Naive thymus-derived CD8-positive, alpha-beta T cell (primary cell): ENCODE measurements around the gene CCR5. TPM values are rescaled to one million over a fixed set of nuclear protein-coding genes. Genes with fewer than 3 reads are reported as not detected.
"Not testable (repeated sequence)": the region's sequence is repeated elsewhere in the genome, so short reads cannot be mapped to it uniquely, and the experiment has no call there.

Source experiments
- ATAC-seq, 2 donors: fragments of 150-1000 bp; cut with Tn5 transposase in 1 of 2; sonication (Bioruptor Pico), chemical (Tn5 transposase) in 1 of 2; 1 replicate in 1 of 2; 2 replicates in 1 of 2; pipeline ENCODE4 v1.10.0; 2021; ENCODE audit warnings: mild to moderate bottlenecking in 2 of 2, moderate library complexity in 2 of 2
- POLR2A ChIA-PET: fragments of 350-600 bp; sonication (Branson Sonifier 250); formaldehyde crosslinking; loops from one replicate; lab custom pipeline; 2021; ENCODE audit warnings: antibody characterized with exemption; lab: Charles Lee
- DNase-seq, 10 donors: peaks; one replicate each; pipeline versions ENCODE4 v3.0.0 to v3.0.0-alpha.2; 2020 to 2022
- H3K27ac Mint-ChIP-seq, 10 donors: one replicate each; pipeline ENCODE4 v1.8.0; 2020 to 2022; ENCODE audit warnings: mild to moderate bottlenecking in 10 of 10, mixed read lengths in 10 of 10, moderate library complexity in 4 of 10, inconsistent platforms in 1 of 10
- H3K27me3 Mint-ChIP-seq, 5 donors: one replicate each; pipeline ENCODE4 v1.8.0; 2021 to 2022; ENCODE audit warnings: mixed read lengths in 5 of 5
- H3K36me3 Mint-ChIP-seq, 3 donors: one replicate each; pipeline ENCODE4 v1.8.0; 2020 to 2022; ENCODE audit warnings: mixed read lengths in 3 of 3, mild to moderate bottlenecking in 2 of 3, inconsistent platforms in 1 of 3
- H3K4me1 Mint-ChIP-seq, 4 donors: one replicate each; pipeline ENCODE4 v1.8.0; 2021 to 2022; ENCODE audit warnings: mixed read lengths in 4 of 4
- H3K4me3 Mint-ChIP-seq, 10 donors: one replicate each; pipeline ENCODE4 v1.8.0; 2020 to 2022; ENCODE audit warnings: mild to moderate bottlenecking in 10 of 10, mixed read lengths in 10 of 10, moderate library complexity in 6 of 10, inconsistent platforms in 1 of 10
- H3K9me3 Mint-ChIP-seq, 9 donors: one replicate each; pipeline ENCODE4 v1.8.0; 2020 to 2022; ENCODE audit warnings: mixed read lengths in 9 of 9, mild to moderate bottlenecking in 3 of 9, inconsistent platforms in 1 of 9, moderate library complexity in 1 of 9
- polyA plus RNA-seq, 3 donors: library from polyadenylated mRNA; unstranded; fragments of 300-500 nt; fragmentation: Illumina TruSeq; gene quantifications; one replicate each; pipeline ENCODE4 v1.2.3, GENCODE V29; 2021
- total RNA-seq, 8 experiments: library from RNA in 2 of 8; stranded (reverse) in 2 of 8; gene quantifications; one replicate each; pipeline ENCODE4 v1.2.3 and lab custom pipeline; 2021 to 2026

CCR5 gene
- under 1 TPM; 0.23 to 0.47 TPM for total RNA-seq
- polyA plus RNA-seq = 1 to 10 TPM in 1 of 3 donors, under 1 TPM in 1, not detected in 1; 0.27 to 4.5 TPM
- 0 to 0.14 (median 0.04) reads per million in 6 experiments for total RNA-seq (lab: John Stamatoyannopoulos, UW)

DNA sequence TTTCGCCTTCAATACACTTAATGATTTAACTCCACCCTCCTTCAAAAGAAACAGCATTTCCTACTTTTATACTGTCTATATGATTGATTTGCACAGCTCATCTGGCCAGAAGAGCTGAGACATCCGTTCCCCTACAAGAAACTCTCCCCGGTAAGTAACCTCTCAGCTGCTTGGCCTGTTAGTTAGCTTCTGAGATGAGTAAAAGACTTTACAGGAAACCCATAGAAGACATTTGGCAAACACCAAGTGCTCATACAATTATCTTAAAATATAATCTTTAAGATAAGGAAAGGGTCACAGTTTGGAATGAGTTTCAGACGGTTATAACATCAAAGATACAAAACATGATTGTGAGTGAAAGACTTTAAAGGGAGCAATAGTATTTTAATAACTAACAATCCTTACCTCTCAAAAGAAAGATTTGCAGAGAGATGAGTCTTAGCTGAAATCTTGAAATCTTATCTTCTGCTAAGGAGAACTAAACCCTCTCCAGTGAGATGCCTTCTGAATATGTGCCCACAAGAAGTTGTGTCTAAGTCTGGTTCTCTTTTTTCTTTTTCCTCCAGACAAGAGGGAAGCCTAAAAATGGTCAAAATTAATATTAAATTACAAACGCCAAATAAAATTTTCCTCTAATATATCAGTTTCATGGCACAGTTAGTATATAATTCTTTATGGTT lies at the start of gene CCR5:
Gene CCR5 (plus strand): TSS at position 108 of the 680 bp plus-strand sequence. CDS start 1,957 bp downstream, outside the sequence.
- H3K27ac Mint-ChIP-seq = peak within 1 kb of the TSS in 8 of 10 donors; percentile 20 to 85 (median 58)
- POLR2A ChIA-PET = no interaction called here
- peaks cover 0 to 7% (median 3%) of the 10 kb centered on the region in 5 donors for H3K27me3 Mint-ChIP-seq
- H3K36me3 Mint-ChIP-seq = no peaks in the 10 kb centered on the region
- peak in 3 of 10 donors; percentile 21 to 38 (median 26) for DNase-seq
- peak within 1 kb of the TSS in 7 of 10 donors; percentile 0 to 70 (median 30) for H3K4me3 Mint-ChIP-seq
- peaks cover 12 to 66% (median 40%) of the 10 kb centered on the region in 4 donors for H3K4me1 Mint-ChIP-seq
- no peaks in the 10 kb centered on the region for H3K9me3 Mint-ChIP-seq
- peak in 1 of 2 donors; percentile 70 for ATAC-seq

DNA sequence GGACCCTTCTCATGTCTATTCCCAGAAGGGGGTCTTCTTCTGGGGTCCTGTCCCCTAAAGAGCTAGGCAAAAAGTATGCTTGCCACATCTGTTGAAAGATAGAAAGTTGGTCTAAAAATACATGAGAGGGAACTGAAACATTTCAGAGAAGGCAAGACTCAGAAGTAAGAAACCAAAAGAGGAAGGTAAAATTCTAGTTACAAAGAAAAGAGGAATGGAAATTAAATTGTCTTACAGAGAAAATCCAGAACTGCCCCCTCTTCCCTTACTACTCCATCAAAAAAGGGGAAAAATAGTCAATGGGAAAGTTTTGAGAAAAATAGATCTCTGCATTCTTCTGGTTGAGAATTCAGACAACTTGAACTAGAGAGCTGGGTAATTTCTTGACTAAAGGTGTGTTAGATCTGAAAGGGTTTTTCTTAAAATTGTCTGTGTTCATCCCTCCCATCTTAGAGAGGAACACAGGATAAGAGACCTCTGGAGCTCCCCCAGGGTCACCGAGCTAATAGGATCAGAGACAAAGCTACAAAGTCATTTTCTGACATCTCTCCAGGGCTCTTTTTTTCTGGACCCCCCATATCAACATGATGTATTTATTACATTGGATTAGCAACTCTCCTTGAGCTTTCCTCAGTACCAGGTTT lies 49.2 kb upstream of the CCR5 start:
- DNase-seq (no peak), ATAC-seq (no peak)
- Mint-ChIP-seq H3K4me3 (peak overlapping the region in 1 of 10 donors; percentile 61), H3K36me3 (peaks cover 0 to 5% (median 0%) of the 10 kb centered on the region in 3 donors), H3K9me3 (peaks cover 0 to 21% (median 5%) of the 10 kb centered on the region in 9 donors), H3K4me1 (peaks cover 0 to 38% (median 2%) of the 10 kb centered on the region in 4 donors), H3K27ac (peak overlapping the region in 1 of 10 donors; percentile 27), H3K27me3 (peaks cover 0 to 1% (median 0%) of the 10 kb centered on the region in 5 donors)
- POLR2A ChIA-PET = no interaction called here

DNA sequence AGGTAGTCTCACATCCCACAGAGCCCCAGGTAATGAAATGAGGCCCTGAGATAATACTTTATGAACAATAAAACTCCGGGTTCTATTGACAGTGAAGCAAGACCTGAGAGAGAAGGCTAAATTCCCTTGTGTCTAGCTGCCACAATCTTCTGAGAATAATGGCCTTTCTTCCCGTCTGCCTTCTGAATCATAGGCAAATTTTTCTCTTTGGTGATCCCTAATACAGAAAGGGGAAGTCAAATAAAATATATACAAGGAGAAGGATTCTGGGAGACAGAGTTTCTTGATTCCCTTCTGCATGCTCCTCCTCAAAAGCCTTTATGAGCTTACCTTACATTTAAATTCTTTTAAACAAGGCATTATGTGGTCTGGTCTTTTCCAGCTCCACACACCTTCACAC lies 46.7 kb upstream of the CCR5 start:
- peaks cover 0 to 6% (median 0%) of the 10 kb centered on the region in 9 donors for H3K9me3 Mint-ChIP-seq
- no peak overlapping the region for H3K27ac Mint-ChIP-seq
- H3K4me1 Mint-ChIP-seq = peaks cover 0 to 34% (median 2%) of the 10 kb centered on the region in 4 donors
- DNase-seq = no peak
- ATAC-seq = no peak
- no peak overlapping the region for H3K4me3 Mint-ChIP-seq
- POLR2A ChIA-PET = no interaction called here
- no peaks in the 10 kb centered on the region for H3K36me3 Mint-ChIP-seq
- H3K27me3 Mint-ChIP-seq = no peaks in the 10 kb centered on the region

DNA sequence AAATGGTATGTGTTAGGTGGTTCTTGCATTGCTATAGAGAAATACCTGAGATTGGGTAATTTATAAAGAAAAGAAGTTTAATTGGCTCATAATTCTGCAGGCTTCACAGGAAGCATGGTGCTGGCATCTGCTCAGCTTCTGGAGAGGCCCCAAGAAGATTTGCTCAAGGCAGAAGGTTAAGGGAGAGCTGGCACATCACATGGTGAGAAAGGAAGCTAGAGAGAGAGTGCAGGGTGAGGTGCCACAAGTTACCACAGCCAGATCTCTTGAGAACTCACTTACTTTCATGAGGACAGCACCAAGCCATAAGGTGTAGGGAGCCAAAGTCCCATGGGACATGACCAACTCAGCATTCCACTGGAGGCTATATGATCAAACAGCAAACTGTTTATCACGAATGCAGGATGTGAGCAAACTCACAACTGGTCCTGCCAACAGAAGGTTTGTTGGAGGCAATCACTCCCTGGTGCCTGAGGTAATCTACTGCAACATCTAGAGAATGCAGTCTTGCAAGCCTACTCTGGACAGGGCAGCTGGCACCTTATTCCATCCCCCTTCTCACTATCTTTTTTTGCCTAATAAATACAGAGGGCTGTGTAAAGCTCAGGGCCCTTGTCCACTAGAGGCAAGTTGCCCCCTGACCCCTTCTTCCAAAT lies 45.0 kb upstream of the CCR5 start:
- no peak overlapping the region for H3K27ac Mint-ChIP-seq
- H3K4me1 Mint-ChIP-seq = peaks cover 0 to 27% (median 2%) of the 10 kb centered on the region in 4 donors
- H3K9me3 Mint-ChIP-seq = peaks cover 0 to 6% (median 0%) of the 10 kb centered on the region in 9 donors
- DNase-seq (no peak), ATAC-seq (no peak)
- H3K4me3 Mint-ChIP-seq = no peak overlapping the region
- no peaks in the 10 kb centered on the region for H3K27me3 Mint-ChIP-seq
- H3K36me3 Mint-ChIP-seq = no peaks in the 10 kb centered on the region
- POLR2A ChIA-PET = no interaction called here

DNA sequence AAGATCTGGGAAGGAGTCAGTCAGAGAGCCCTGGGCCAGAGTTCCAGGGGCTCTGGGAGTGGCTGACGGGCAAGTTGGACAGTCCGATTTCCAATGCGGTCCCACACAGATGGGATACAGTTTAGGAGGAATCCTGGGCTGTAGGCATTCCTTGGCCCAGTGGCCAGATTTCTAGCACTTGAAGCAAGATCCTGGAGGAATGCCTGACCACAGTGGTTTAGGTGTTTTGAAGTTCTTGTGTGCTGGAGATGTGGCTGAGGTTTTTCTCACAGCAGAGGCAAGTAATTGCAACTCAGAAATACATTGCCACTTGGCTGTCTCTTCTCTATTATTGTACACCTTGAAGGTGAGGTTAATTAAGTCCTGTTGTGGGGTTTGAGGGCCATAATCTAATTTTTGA lies 40.1 kb upstream of the CCR5 start:
- POLR2A ChIA-PET, H3K9me3 Mint-ChIP-seq, H3K27me3 Mint-ChIP-seq, DNase-seq, H3K27ac Mint-ChIP-seq, H3K4me1 Mint-ChIP-seq, H3K36me3 Mint-ChIP-seq, H3K4me3 Mint-ChIP-seq, ATAC-seq: not testable (repeated sequence)

DNA sequence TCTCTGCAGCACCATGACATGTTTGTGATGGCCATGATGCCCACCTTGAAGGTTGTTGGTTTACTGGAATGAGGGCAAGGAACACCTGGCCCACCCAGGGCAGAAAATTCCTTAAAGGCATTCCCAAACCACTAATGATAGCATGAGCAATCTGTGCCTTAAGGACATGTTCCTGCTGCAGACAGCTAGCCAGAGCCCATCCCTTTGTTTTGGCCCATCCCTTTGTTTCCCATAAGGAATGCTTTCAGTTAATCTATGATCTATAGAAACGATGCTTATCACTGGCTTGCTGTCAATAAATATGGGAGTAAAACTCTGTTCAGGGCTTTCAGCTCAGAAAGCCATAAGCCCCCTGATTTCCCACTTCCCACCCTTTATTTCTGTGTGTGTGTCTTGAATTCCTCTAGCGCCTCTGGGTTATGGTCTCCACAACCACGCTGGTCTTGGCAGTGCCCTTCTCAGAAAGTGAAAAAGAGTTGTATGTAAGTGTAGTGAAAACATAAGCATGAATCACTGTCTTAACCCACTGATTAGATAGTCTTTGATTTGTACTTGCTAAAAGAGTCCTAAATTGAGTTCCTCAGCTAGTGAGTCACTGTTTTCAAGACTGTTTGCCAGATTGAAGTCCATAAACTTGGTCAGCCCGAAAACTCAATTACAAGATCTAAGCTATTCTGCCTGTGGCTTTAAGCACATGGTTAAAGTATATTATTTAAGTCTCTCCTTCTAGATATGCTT lies 35.8 kb upstream of the CCR5 start:
- peaks cover 0 to 19% (median 15%) of the 10 kb centered on the region in 3 donors for H3K36me3 Mint-ChIP-seq
- peak overlapping the region in 1 of 10 donors; percentile 28 for H3K27ac Mint-ChIP-seq
- no peak overlapping the region for H3K4me3 Mint-ChIP-seq
- ATAC-seq (no peak), DNase-seq (no peak)
- POLR2A ChIA-PET = no interaction called here
- peaks cover 0 to 5% (median 0%) of the 10 kb centered on the region in 4 donors for H3K4me1 Mint-ChIP-seq
- H3K9me3 Mint-ChIP-seq = peaks cover 0 to 29% (median 20%) of the 10 kb centered on the region in 9 donors
- peaks cover 0 to 5% (median 0%) of the 10 kb centered on the region in 5 donors for H3K27me3 Mint-ChIP-seq

DNA sequence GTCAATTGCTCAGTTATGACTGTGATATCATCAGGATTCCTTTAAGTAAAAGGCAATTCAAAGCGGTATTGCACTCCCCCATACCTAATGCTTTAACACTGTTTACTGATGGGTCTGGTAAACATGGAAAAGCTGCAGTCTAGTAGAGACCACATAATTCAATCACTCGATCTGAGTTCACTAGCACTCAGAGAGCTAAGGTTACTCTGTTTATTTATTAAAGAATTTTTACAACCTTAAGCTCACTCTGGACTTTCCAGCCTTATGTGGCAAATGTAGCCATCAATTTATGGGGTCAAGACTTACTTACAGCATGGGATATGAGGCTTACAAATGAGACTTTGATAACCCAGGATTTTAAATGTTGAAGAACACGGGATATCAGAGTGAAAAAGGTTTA lies 35.2 kb upstream of the CCR5 start:
- POLR2A ChIA-PET = no interaction called here
- H3K27ac Mint-ChIP-seq = no peak overlapping the region

DNA sequence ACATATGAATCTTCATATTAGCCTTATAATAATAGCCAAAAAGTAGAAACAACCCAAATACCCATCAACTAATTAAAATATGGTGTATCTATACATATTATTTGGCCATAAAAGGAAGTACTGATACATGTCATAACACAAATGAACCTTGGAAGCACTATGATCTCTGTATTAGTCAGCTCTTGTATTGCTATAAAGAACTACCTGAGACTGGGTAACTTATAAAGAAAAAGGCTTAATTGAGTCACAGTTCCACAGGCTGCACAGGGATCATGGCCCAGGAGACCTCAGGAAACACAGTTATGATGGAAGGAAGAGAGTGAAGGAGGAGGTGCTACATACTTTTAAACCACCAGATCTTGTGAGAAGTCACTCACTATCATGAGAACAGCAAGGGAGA lies 32.8 kb upstream of the CCR5 start:
- Mint-ChIP-seq H3K9me3 (peaks cover 0 to 34% (median 23%) of the 10 kb centered on the region in 9 donors), H3K36me3 (peaks cover 0 to 21% (median 17%) of the 10 kb centered on the region in 3 donors), H3K27me3 (no peaks in the 10 kb centered on the region), H3K27ac (no peak overlapping the region), H3K4me1 (peaks cover 0 to 5% (median 0%) of the 10 kb centered on the region in 4 donors), H3K4me3 (no peak overlapping the region)
- POLR2A ChIA-PET = no interaction called here
- no peak for ATAC-seq
- DNase-seq = no peak

More for the DNA sequence above, 35.2 kb upstream of the CCR5 start:
- peaks cover 0 to 21% (median 17%) of the 10 kb centered on the region in 3 donors for H3K36me3 Mint-ChIP-seq
- H3K4me3 Mint-ChIP-seq = no peak overlapping the region
- no peak for ATAC-seq
- peaks cover 0 to 34% (median 23%) of the 10 kb centered on the region in 9 donors for H3K9me3 Mint-ChIP-seq
- peaks cover 0 to 5% (median 0%) of the 10 kb centered on the region in 5 donors for H3K27me3 Mint-ChIP-seq
- H3K4me1 Mint-ChIP-seq = peaks cover 0 to 5% (median 0%) of the 10 kb centered on the region in 4 donors
- no peak for DNase-seq

DNA sequence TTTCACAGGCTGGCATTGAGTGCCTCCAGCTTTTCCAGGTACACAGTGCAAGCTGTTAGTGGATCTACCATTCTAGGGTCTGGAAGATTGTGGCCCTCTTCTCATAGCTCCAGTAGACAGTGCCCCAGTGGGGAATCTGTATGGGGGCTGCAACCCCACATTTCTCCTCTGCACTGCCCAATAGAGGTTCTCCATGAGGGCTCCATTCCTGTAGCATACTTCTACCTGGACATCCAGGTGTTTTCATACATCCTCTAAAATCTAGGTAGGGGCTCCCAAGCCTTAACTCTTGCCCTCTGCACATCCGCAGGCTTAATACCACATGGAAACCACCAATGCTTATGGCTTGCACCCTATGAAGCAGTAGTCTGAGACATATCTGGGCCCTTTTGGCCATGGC lies 31.9 kb upstream of the CCR5 start:
- H3K4me1 Mint-ChIP-seq = peaks cover 0 to 5% (median 0%) of the 10 kb centered on the region in 4 donors
- POLR2A ChIA-PET = interaction anchor here (0.5 kb wide), 1 partner anchor 51 kb away, joined by 4 read pairs; no protein-coding TSS in a partner anchor
- DNase-seq (no peak), ATAC-seq (no peak)
- peaks cover 0 to 21% (median 17%) of the 10 kb centered on the region in 3 donors for H3K36me3 Mint-ChIP-seq
- peaks cover 0 to 34% (median 23%) of the 10 kb centered on the region in 9 donors for H3K9me3 Mint-ChIP-seq
- H3K27ac Mint-ChIP-seq = no peak overlapping the region
- H3K4me3 Mint-ChIP-seq = no peak overlapping the region
- no peaks in the 10 kb centered on the region for H3K27me3 Mint-ChIP-seq

DNA sequence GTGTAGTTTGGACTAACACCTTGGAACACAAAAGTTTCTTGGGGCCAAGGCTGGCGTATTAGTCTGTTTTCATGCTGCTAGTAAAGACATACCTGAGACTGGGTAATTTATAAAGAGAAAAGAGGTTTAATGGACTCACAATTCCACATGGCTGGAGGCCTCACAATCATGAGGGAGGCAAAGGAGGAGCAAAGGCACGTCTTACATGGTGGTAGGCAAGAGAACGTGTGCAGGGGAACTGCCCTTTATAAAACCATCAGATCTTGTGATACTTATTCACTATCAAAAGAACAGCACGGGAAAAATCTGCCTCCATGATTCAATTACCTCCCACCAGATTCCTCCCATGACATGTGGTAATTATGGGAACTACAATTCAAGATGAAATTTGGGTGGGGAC lies 26.3 kb upstream of the CCR5 start:
- no peak overlapping the region for H3K4me3 Mint-ChIP-seq
- no peak for DNase-seq
- H3K27me3 Mint-ChIP-seq = no peaks in the 10 kb centered on the region
- POLR2A ChIA-PET = no interaction called here
- H3K36me3 Mint-ChIP-seq = peaks cover 0 to 11% (median 7%) of the 10 kb centered on the region in 3 donors
- H3K9me3 Mint-ChIP-seq = peaks cover 0 to 21% (median 13%) of the 10 kb centered on the region in 9 donors
- peaks cover 6 to 19% (median 16%) of the 10 kb centered on the region in 4 donors for H3K4me1 Mint-ChIP-seq
- ATAC-seq = no peak
- H3K27ac Mint-ChIP-seq = peak overlapping the region in 2 of 10 donors; percentile 19 to 37

DNA sequence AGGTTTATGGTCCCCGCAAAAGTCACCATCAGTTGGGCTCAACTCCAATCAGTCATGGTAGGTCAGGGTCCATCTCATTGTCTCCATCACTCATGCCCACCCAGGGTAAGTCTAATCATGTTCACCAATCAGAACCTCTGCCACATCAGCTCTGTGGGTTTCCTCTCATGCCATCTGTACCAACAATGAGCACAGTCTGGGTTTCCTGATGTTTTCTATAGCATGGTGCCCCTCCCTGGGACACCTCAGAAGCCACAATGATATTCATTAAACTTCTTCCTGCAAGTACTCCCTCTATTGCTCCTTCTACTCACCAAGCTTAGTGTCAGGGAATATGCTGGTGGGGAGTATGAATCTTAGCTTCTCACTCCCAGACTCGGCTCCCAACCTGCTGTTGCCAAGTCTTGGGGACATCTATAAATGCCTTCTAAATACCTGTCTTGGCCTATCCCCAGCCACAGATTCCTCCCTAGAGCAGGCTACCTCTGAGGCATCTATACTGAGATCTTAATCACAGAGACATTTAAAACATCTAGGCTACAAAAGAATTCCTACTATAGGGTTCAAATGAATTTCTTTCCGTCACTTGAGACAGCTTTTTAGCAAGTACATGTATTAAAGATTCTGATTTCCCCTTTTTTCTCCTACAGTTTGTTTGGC lies 21.8 kb upstream of the CCR5 start:
- peak overlapping the region; percentile 43 to 75 (median 69) for H3K4me3 Mint-ChIP-seq
- ATAC-seq (peak in 1 of 2 donors; percentile 29), DNase-seq (no peak)
- H3K27me3 Mint-ChIP-seq = no peaks in the 10 kb centered on the region
- H3K27ac Mint-ChIP-seq = peak overlapping the region in 8 of 10 donors; percentile 11 to 75 (median 50)
- POLR2A ChIA-PET = interaction anchor here (0.6 kb wide), 1 partner anchor 635 kb away, joined by 3 read pairs; no protein-coding TSS in a partner anchor
- H3K9me3 Mint-ChIP-seq = peaks cover 0 to 10% (median 4%) of the 10 kb centered on the region in 9 donors
- peaks cover 0 to 6% (median 0%) of the 10 kb centered on the region in 3 donors for H3K36me3 Mint-ChIP-seq
- peaks cover 16 to 62% (median 57%) of the 10 kb centered on the region in 4 donors for H3K4me1 Mint-ChIP-seq
